NCI-H748 (cell line): ENCODE measurements around the gene TMEM63B.
"Not testable (repeated sequence)": the region's sequence is repeated elsewhere in the genome, so short reads cannot be mapped to it uniquely, and the experiment has no call there.

ENCODE experiments used
- DNase-seq: peaks from one replicate; lab custom pipeline; 2025; ENCODE audit not compliant: unreplicated experiment; lab: John Stamatoyannopoulos, UW

Gene TMEM63B

GRCh38 chr6:44142835-44143234 is 15.5 kb downstream of the TMEM63B start:
- DNase-seq: no peak

DNA sequence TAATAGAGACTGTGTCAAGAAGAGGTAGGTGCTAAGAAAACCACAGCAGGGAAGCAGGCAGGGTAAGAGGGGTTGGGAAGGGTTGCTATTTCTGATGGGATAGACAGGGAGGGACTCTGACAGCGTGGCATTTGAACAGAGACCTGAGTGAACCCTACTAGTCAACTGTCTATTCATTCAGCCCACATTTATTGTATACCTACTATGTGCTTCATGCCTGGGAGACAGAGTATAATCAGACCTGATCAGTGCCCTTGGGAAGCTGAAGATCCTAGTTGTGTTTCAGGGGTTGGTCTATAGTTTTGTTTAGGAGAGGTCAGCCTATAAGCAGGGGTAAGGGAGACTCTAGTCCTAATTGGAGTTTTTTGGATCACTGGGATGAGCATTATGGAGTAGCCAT is 16.4 kb downstream of the TMEM63B start:
- no peak for DNase-seq

GRCh38 chr6:44144536-44144935 is 17.2 kb downstream of the TMEM63B start:
- DNase-seq: not testable (repeated sequence)

DNA sequence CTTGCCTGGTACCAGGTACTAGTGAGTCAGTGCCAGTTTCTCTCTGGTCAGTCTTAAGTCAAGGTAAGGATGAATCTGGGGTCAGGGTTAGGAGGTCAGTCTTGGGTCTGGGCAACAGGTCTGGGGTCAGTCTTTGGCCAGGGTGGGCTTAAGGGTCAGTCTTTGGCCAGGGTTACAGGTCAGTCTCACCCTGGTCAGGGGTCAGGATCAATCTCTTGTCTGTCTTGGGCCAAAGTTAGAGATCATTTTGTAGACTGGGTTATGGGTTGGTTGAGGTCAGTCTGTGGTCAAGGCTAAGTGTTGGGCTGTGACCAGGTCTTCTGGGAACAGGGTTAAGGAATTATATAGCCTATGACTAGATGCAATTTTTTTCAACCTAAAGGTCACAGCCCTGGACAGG is 18.5 kb downstream of the TMEM63B start:
- DNase-seq: no peak

- DNase-seq: no peak
These were observed 19.3 kb downstream of the TMEM63B start for GRCh38 chr6:44146685-44147084.

- no peak for DNase-seq
These were observed 19.9 kb downstream of the TMEM63B start for GRCh38 chr6:44147256-44147655.

GRCh38 chr6:44148306-44148705 is 21.0 kb downstream of the TMEM63B start:
- no peak for DNase-seq

DNA sequence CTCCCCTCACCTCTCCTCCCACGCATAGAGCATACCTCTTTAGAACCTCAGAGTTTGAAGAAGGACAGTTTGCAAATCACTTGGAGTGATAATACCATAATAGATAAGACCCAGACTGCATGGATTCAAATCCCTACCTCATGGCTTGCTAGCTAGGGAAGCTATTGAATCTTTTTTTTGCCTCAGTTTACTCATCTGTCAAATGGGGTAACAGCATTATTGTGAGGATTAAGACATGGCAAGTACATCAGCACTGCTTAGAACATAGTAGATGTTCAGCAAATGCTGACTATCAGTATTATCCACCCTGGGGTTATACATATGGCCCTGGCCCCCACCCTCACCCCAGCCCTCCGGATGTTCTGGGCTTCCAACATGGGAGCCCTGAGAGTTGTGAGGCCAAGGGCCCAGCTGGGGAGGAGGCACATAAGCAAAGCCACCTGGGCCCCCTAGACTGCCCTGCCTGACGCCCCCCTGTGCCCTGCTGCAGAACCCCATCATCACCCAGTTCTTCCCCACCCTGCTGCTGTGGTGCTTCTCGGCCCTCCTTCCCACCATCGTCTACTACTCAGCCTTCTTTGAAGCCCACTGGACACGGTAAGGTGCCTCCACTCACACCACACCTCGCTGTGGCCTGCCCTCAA is 22.1 kb downstream of the TMEM63B start:
- DNase-seq: no peak

- DNase-seq: no peak
These were observed 23.1 kb downstream of the TMEM63B start for GRCh38 chr6:44150317-44150917.

- DNase-seq: peak; percentile 85
These were observed 24.2 kb downstream of the TMEM63B start for GRCh38 chr6:44151348-44152108.

DNA sequence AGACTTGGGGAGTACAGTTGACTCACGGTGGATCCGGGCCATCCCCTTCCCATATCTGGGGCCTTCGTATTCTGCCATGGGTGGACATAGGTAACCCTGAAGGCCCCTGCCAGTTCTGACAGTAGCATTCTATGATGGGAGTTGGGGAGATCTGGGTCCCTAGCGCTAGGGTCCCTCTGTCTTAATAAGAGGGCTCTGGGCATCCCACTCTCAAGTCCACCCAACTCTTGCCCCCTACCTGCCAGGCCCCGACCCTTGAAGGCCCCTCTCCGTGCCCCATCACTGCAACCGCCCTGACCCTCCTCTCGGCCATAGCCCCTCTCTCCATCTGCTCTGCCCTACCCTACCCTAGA is 24.7 kb downstream of the TMEM63B start:
- no peak for DNase-seq

- DNase-seq: no peak
These were observed 25.2 kb downstream of the TMEM63B start for GRCh38 chr6:44152533-44152932.

DNA sequence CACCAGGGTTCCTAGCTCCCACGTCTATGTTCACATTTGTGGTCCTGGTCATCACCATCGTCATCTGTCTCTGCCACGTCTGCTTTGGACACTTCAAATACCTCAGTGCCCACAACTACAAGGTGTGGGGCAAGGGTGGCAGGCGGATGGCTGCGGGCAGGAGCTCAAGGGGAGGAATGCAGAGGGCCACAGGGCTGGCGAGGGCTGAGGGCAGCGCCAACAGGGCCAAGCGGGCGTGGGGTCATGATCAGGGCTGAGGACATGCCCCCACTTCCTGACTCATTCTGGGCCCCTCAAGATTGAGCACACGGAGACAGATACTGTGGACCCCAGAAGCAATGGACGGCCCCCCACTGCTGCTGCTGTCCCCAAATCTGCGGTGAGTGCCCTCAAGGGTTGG is 26.7 kb downstream of the TMEM63B start:
- DNase-seq: no peak

DNA sequence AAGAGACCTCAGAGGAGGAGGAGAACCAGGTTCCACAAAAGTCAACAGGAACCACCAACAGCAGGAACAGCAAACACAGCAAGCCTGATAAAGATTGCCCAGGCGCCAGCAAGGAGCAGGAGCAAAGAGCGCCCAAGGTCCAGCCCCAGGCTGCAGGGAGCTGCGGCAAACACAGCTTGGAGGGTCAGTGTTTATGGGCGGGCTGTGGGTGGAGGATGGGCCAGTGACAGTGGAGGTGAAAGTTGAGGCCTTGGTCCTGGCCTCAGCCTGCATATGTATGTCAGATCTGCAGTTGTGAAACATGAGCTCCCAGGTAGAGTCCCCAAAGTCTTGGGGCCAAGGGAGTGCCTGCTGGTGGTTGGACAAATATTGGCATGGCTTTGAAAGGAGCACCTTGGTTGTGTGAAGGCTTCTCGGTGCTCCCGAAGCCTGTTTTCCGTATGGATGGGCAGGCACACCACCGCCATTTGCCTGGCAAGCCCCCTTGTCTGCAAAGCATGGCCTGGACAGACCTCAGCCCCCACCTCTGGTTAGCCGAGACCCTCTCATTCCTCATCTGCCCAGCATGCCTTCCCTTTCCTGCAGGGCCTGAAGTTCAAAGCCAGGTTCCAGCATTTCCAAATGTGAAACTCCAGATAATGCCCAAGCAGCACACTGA is 29.3 kb downstream of the TMEM63B start:
- no peak for DNase-seq

DNA sequence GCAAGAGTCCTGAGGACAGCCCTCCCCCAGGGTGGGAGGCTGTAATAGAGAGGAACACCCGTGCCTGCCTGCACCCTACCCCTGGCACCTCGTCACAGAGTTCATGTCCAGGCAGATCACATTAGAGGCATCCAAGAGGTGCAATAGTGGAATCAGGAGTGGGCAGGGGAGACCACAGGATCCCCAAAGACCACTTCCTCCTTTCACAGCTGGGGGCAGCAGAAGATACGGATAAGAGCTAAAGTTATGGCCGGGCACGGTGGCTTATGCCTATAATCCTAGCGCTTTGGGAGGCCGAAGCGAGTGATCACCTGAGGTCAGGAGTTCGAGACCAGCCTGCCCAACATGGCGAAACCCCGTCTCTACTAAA is 29.8 kb downstream of the TMEM63B start:
- DNase-seq: no peak

- no peak for DNase-seq
These were observed 31.4 kb downstream of the TMEM63B start, which contains the start of gene CAPN11 for GRCh38 chr6:44158770-44159228. Gene CAPN11 (plus strand): TSS chr6:44158820. CDS start chr6:44158849, 29 bp downstream.

- no peak for DNase-seq
These were observed 34.6 kb downstream of the TMEM63B start for GRCh38 chr6:44161997-44162338.

- no peak for DNase-seq
These were observed 35.7 kb downstream of the TMEM63B start for GRCh38 chr6:44162876-44163625.

DNA sequence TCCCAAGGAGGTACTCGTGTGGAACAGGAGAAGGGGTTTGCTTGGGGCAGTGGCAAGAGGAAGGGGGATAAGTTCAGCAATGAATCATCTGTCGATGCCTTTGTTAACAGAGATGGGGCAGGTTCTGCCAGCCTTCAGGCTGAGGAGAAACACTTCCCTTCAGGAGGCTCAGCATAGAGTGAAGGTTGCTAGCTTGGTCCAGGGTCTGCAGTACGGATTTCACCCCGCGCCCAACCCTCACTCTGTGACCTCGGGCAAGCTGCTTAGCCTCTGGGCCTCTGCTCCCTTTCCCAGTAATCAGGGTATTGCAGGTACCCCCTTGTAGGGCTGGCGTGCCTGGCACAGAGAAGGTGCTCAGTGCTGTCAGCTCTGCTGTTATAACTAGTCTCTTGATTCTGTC is 38.8 kb downstream of the TMEM63B start:
- no peak for DNase-seq

DNA sequence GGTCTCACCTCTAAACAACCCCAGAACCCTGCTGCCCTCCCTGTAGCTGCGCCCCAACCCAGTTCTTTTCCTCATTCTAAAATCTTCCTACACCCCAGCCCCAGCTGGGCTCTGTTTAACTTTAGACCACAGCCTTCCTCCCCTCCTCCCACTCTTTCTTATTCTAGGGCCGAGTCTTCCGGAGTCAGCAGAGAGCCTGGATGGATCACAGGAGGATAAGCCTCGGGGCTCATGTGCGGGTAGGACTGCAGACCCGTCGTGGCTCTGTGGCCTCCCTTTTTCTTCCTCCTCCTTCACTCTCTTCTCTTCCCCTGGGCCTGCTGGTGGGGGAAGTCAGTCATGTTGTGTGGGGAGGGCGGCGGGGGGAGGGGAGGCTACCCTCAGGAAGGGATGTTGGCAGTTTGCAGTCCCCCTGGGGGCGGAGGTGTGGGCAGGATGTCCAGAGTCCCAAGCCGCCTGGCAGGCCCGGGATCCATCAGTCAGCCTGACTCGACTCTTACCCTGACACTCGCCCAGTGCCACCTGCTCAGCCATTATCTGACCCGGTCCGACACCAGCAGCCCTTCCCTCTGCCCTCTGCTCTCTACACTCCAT is 39.3 kb downstream of the TMEM63B start:
- DNase-seq: no peak

GRCh38 chr6:44167567-44167966 is 40.2 kb downstream of the TMEM63B start:
- no peak for DNase-seq
